ENCODE results near the gene GRIP2. TPM values are rescaled to one million over a fixed set of nuclear protein-coding genes. Genes with fewer than 3 reads are reported as not detected.

Gene GRIP2
- polyA plus RNA-seq, 3 donors from 2014 or later = not detected

GRCh38 chr3:14491396-14492190 is 48.5 kb downstream of the GRIP2 start:
- Mint-ChIP-seq H3K9me3 (no peaks in the 10 kb centered on the region), H3K27ac (no peak overlapping the region), H3K36me3 (peaks cover 4 to 12% (median 7%) of the 10 kb centered on the region in 3 donors), H3K27me3 (ENCODE audit: low read depth in 3 of 3) (no peaks in the 10 kb centered on the region), H3K4me1 (no peaks in the 10 kb centered on the region), H3K4me3 (no peak overlapping the region)
- no peak for DNase-seq

GRCh38 chr3:14490831-14491230 is 49.3 kb downstream of the GRIP2 start:
- Mint-ChIP-seq H3K9me3 (no peaks in the 10 kb centered on the region), H3K36me3 (peaks cover 4 to 12% (median 7%) of the 10 kb centered on the region in 3 donors), H3K27me3 (ENCODE audit: low read depth in 3 of 3) (no peaks in the 10 kb centered on the region), H3K4me3 (no peak overlapping the region), H3K27ac (no peak overlapping the region), H3K4me1 (no peaks in the 10 kb centered on the region)
- no peak for DNase-seq

- Mint-ChIP-seq H3K4me1 (no peaks in the 10 kb centered on the region), H3K4me3 (peak overlapping the region in 1 of 5 donors; percentile 1), H3K27me3 (ENCODE audit: low read depth in 3 of 3) (no peaks in the 10 kb centered on the region), H3K27ac (no peak overlapping the region), H3K36me3 (peaks cover 4 to 15% (median 7%) of the 10 kb centered on the region in 3 donors), H3K9me3 (no peaks in the 10 kb centered on the region)
- no peak for DNase-seq
Measured at GRCh38 chr3:14490255-14490654, 49.9 kb downstream of the GRIP2 start.

GRCh38 chr3:14489641-14490040 is 50.5 kb downstream of the GRIP2 start:
- no peaks in the 10 kb centered on the region for H3K4me1 Mint-ChIP-seq
- H3K36me3 Mint-ChIP-seq = peaks cover 7 to 20% (median 8%) of the 10 kb centered on the region in 3 donors
- no peak for DNase-seq
- H3K4me3 Mint-ChIP-seq = no peak overlapping the region
- no peaks in the 10 kb centered on the region for H3K9me3 Mint-ChIP-seq
- peaks cover 0 to 2% (median 0%) of the 10 kb centered on the region in 3 donors for H3K27me3 Mint-ChIP-seq (ENCODE audit: low read depth in 3 of 3)
- no peak overlapping the region for H3K27ac Mint-ChIP-seq

- DNase-seq = no peak
- H3K4me1 Mint-ChIP-seq = no peaks in the 10 kb centered on the region
- H3K4me3 Mint-ChIP-seq = no peak overlapping the region
- H3K27ac Mint-ChIP-seq = peak overlapping the region in 2 of 6 donors; percentile 50 to 65
- peaks cover 8 to 30% (median 15%) of the 10 kb centered on the region in 3 donors for H3K36me3 Mint-ChIP-seq
- peaks cover 0 to 2% (median 0%) of the 10 kb centered on the region in 3 donors for H3K27me3 Mint-ChIP-seq (ENCODE audit: low read depth in 3 of 3)
- no peaks in the 10 kb centered on the region for H3K9me3 Mint-ChIP-seq
Measured at GRCh38 chr3:14488286-14489041, 51.7 kb downstream of the GRIP2 start.

- Mint-ChIP-seq H3K36me3 (peaks cover 8 to 30% (median 15%) of the 10 kb centered on the region in 3 donors), H3K9me3 (no peaks in the 10 kb centered on the region), H3K27me3 (ENCODE audit: low read depth in 3 of 3) (peaks cover 0 to 2% (median 0%) of the 10 kb centered on the region in 3 donors), H3K27ac (no peak overlapping the region), H3K4me3 (no peak overlapping the region), H3K4me1 (no peaks in the 10 kb centered on the region)
- DNase-seq = no peak
Measured at GRCh38 chr3:14487821-14488220, 52.3 kb downstream of the GRIP2 start.

GRCh38 chr3:14487086-14487485 is 53.1 kb downstream of the GRIP2 start:
- Mint-ChIP-seq H3K4me3 (no peak overlapping the region), H3K9me3 (no peaks in the 10 kb centered on the region), H3K27me3 (ENCODE audit: low read depth in 3 of 3) (peaks cover 0 to 2% (median 0%) of the 10 kb centered on the region in 3 donors), H3K27ac (peak overlapping the region in 1 of 6 donors; percentile 33), H3K4me1 (no peaks in the 10 kb centered on the region), H3K36me3 (peaks cover 8 to 30% (median 15%) of the 10 kb centered on the region in 3 donors)
- DNase-seq = no peak

GRCh38 chr3:14486460-14486859 is 53.7 kb downstream of the GRIP2 start:
- no peaks in the 10 kb centered on the region for H3K9me3 Mint-ChIP-seq
- H3K27ac Mint-ChIP-seq = no peak overlapping the region
- H3K4me3 Mint-ChIP-seq = no peak overlapping the region
- DNase-seq = no peak
- peaks cover 8 to 35% (median 19%) of the 10 kb centered on the region in 3 donors for H3K36me3 Mint-ChIP-seq
- no peaks in the 10 kb centered on the region for H3K4me1 Mint-ChIP-seq
- H3K27me3 Mint-ChIP-seq (ENCODE audit: low read depth in 3 of 3) = peaks cover 0 to 2% (median 0%) of the 10 kb centered on the region in 3 donors

- Mint-ChIP-seq H3K4me1 (no peaks in the 10 kb centered on the region), H3K27ac (no peak overlapping the region), H3K27me3 (ENCODE audit: low read depth in 3 of 3) (peaks cover 0 to 2% (median 0%) of the 10 kb centered on the region in 3 donors), H3K9me3 (no peaks in the 10 kb centered on the region), H3K4me3 (no peak overlapping the region), H3K36me3 (peaks cover 8 to 37% (median 22%) of the 10 kb centered on the region in 3 donors)
- no peak for DNase-seq
Measured at GRCh38 chr3:14485981-14486380, 54.2 kb downstream of the GRIP2 start.

- H3K4me3 Mint-ChIP-seq = no peak overlapping the region
- H3K9me3 Mint-ChIP-seq = no peaks in the 10 kb centered on the region
- H3K27ac Mint-ChIP-seq = no peak overlapping the region
- H3K4me1 Mint-ChIP-seq = no peaks in the 10 kb centered on the region
- peaks cover 4 to 36% (median 24%) of the 10 kb centered on the region in 3 donors for H3K36me3 Mint-ChIP-seq
- peaks cover 0 to 3% (median 0%) of the 10 kb centered on the region in 3 donors for H3K27me3 Mint-ChIP-seq (ENCODE audit: low read depth in 3 of 3)
- no peak for DNase-seq
Measured at GRCh38 chr3:14484741-14485140, 55.4 kb downstream of the GRIP2 start.

- Mint-ChIP-seq H3K9me3 (no peaks in the 10 kb centered on the region), H3K27ac (peak overlapping the region in 1 of 6 donors; percentile 55), H3K27me3 (ENCODE audit: low read depth in 3 of 3) (peaks cover 0 to 3% (median 0%) of the 10 kb centered on the region in 3 donors), H3K36me3 (peaks cover 7 to 43% (median 24%) of the 10 kb centered on the region in 3 donors), H3K4me1 (no peaks in the 10 kb centered on the region), H3K4me3 (no peak overlapping the region)
- no peak for DNase-seq
Measured at GRCh38 chr3:14483286-14483685, 56.9 kb downstream of the GRIP2 start.

GRCh38 chr3:14482271-14482721 is 57.8 kb downstream of the GRIP2 start:
- no peaks in the 10 kb centered on the region for H3K4me1 Mint-ChIP-seq
- H3K36me3 Mint-ChIP-seq = peaks cover 11 to 51% (median 22%) of the 10 kb centered on the region in 3 donors
- peaks cover 0 to 3% (median 0%) of the 10 kb centered on the region in 3 donors for H3K27me3 Mint-ChIP-seq (ENCODE audit: low read depth in 3 of 3)
- peak overlapping the region in 1 of 6 donors; percentile 38 for H3K27ac Mint-ChIP-seq
- no peaks in the 10 kb centered on the region for H3K9me3 Mint-ChIP-seq
- DNase-seq = no peak
- H3K4me3 Mint-ChIP-seq = no peak overlapping the region

- Mint-ChIP-seq H3K4me1 (no peaks in the 10 kb centered on the region), H3K36me3 (peaks cover 11 to 51% (median 16%) of the 10 kb centered on the region in 3 donors), H3K27ac (peak overlapping the region in 1 of 6 donors; percentile 38), H3K27me3 (ENCODE audit: low read depth in 3 of 3) (peaks cover 0 to 3% (median 0%) of the 10 kb centered on the region in 3 donors), H3K4me3 (no peak overlapping the region), H3K9me3 (no peaks in the 10 kb centered on the region)
- no peak for DNase-seq
Measured at GRCh38 chr3:14481646-14482036, 58.5 kb downstream of the GRIP2 start.
